Stimulated activated CD4-positive, alpha-beta T cell treated with anti-CD3 and anti-CD28 coated beads, Interleukin-12 subunit alpha, Interleukin-12 subunit beta, amount 100 ng/mL, for 24 hours (primary cell): ENCODE data around the gene MARCHF4.
A peak's percentile ranks its signal among the peaks of the same experiment; 100 is the strongest.

ENCODE experiments used
- DNase-seq, 2 experiments: peaks; one replicate each; pipeline ENCODE4 v3.0.0-alpha.2; 2020; ENCODE audit warnings: low read depth in 2 of 2

The MARCHF4 gene

GRCh38 chr2:216371721-216372702 lies at the start of gene MARCHF4:
Gene MARCHF4 (minus strand): TSS chr2:216372483. CDS start chr2:216370260, 2,223 bp downstream.
- peak; percentile 19 to 54 for DNase-seq

- DNase-seq, result no peak
Measured at GRCh38 chr2:216420367-216421101, 48.3 kb upstream of the MARCHF4 start.

GRCh38 chr2:216418981-216419380 lies 46.7 kb upstream of the MARCHF4 start:
- no peak for DNase-seq

GRCh38 chr2:216416571-216417307 lies 44.5 kb upstream of the MARCHF4 start:
- DNase-seq, result no peak

GRCh38 chr2:216415541-216415940 lies 43.3 kb upstream of the MARCHF4 start:
- DNase-seq, result no peak

GRCh38 chr2:216414772-216415319 lies 42.6 kb upstream of the MARCHF4 start:
- no peak for DNase-seq

- DNase-seq, result no peak
Measured at GRCh38 chr2:216413882-216414281, 41.6 kb upstream of the MARCHF4 start.

- peak; percentile 98 to 99 for DNase-seq
Measured at GRCh38 chr2:216412022-216412999, 40.0 kb upstream of the MARCHF4 start, which contains the start of gene SMARCAL1. Gene SMARCAL1 (plus strand): TSS chr2:216412484. CDS start chr2:216414705, 2,221 bp downstream.

- DNase-seq, result no peak
Measured at GRCh38 chr2:216410550-216410949, 38.3 kb upstream of the MARCHF4 start.

GRCh38 chr2:216408426-216409290 lies 36.4 kb upstream of the MARCHF4 start:
- no peak for DNase-seq

- no peak for DNase-seq
Measured at GRCh38 chr2:216406826-216407225, 34.5 kb upstream of the MARCHF4 start.

GRCh38 chr2:216405588-216405987 lies 33.3 kb upstream of the MARCHF4 start:
- no peak for DNase-seq

- DNase-seq, result peak; percentile 25 to 43
Measured at GRCh38 chr2:216404010-216404618, 31.8 kb upstream of the MARCHF4 start.

- no peak for DNase-seq
Measured at GRCh38 chr2:216402751-216403150, 30.5 kb upstream of the MARCHF4 start.

GRCh38 chr2:216399621-216400020 lies 27.3 kb upstream of the MARCHF4 start:
- DNase-seq, result no peak

- no peak for DNase-seq
Measured at GRCh38 chr2:216394881-216395280, 22.6 kb upstream of the MARCHF4 start.

- DNase-seq, result no peak
Measured at GRCh38 chr2:216392945-216393840, 20.9 kb upstream of the MARCHF4 start.
